Subcutaneous adipose tissue (tissue), 4 donors: ENCODE results near the gene TPBG. TPM values are rescaled to one million over a fixed set of nuclear protein-coding genes. Genes with fewer than 3 reads are reported as not detected.

Source experiments
- total RNA-seq, 4 donors: library from RNA; depleted of rRNA; stranded (reverse); fragments of >200 nt; gene quantifications; one replicate each; pipeline ENCODE4 v1.1.0, GENCODE V29; 2016

Gene TPBG
- total RNA-seq, 4 donors from 2014 or later: 8.7 to 13.5 (median 12.6) TPM

Other genes starting within 250 kb of the TPBG start
- 10 to 100 TPM; 29.1 to 50.7 (median 34.2) TPM for gene IBTK, start 116.1 kb upstream of the TPBG start, total RNA-seq